GM23338 (cell line): ENCODE results near the gene MLST8. TPM values are rescaled to one million over a fixed set of nuclear protein-coding genes. Genes with fewer than 3 reads are reported as not detected.

ENCODE experiments used
- ATAC-seq: fragments of 200-7000 bp; cut with Tn5 transposase; 3 replicates; pipeline ENCODE4 v1.9.1; 2020
- DNase-seq: peaks from one replicate; pipeline ENCODE4 v3.0.0-alpha.2; 2015; ENCODE audit warnings: low spot score
- H2AFZ ChIP-seq: fragments of 200-600 bp; sonication (generic); 2 replicates; pipeline ENCODE4 v1.8.0; 2016; ENCODE audit warnings: antibody characterized with exemption, mild to moderate bottlenecking, moderate library complexity
- H3F3A ChIP-seq: fragments of 200-600 bp; sonication (generic); replicated peaks from 2 replicates; pipeline ENCODE4 v1.8.0; 2017; ENCODE audit warnings: antibody characterized with exemption, mixed run types, low read depth
- H3K27ac ChIP-seq: fragments of 200-600 bp; sonication (generic); 2 replicates; pipeline ENCODE4 v1.6.1; 2016; ENCODE audit warnings: low read depth
- H3K27me3 ChIP-seq: fragments of 200-600 bp; sonication (generic); 2 replicates; pipeline ENCODE4 v1.8.0; 2016; ENCODE audit warnings: mild to moderate bottlenecking, mixed run types, moderate library complexity; ENCODE audit not compliant: insufficient read depth
- H3K36me3 ChIP-seq: fragments of 200-600 bp; sonication (generic); 2 replicates; pipeline ENCODE4 v1.8.0; 2016; ENCODE audit warnings: mild to moderate bottlenecking; ENCODE audit not compliant: insufficient read depth
- H3K4me1 ChIP-seq: fragments of 200-600 bp; sonication (generic); 2 replicates; pipeline ENCODE4 v1.8.0; 2016; ENCODE audit warnings: mild to moderate bottlenecking, moderate library complexity; ENCODE audit not compliant: insufficient read depth
- H3K4me2 ChIP-seq: fragments of 200-600 bp; sonication (generic); 2 replicates; pipeline ENCODE4 v1.7.1; 2017; ENCODE audit warnings: mixed run types
- H3K4me3 ChIP-seq: fragments of 200-600 bp; sonication (generic); 2 replicates; pipeline ENCODE4 v1.6.1; 2016; ENCODE audit warnings: mixed run types
- H3K79me2 ChIP-seq: fragments of 200-600 bp; sonication (generic); replicated peaks from 2 replicates; pipeline ENCODE4 v1.8.0; 2017; ENCODE audit warnings: mild to moderate bottlenecking; ENCODE audit not compliant: insufficient read depth
- H3K9me2 ChIP-seq: fragments of 200-600 bp; sonication (generic); 2 replicates; pipeline ENCODE4 v1.8.0; 2017; ENCODE audit not compliant: insufficient read depth
- H4K20me1 ChIP-seq: fragments of 200-600 bp; sonication (generic); replicated peaks from 2 replicates; pipeline ENCODE4 v1.8.0; 2017; ENCODE audit warnings: mild to moderate bottlenecking; ENCODE audit not compliant: insufficient read depth
- H3K27ac Mint-ChIP-seq: 2 replicates; pipeline ENCODE4 v1.8.0; 2020; ENCODE audit warnings: inconsistent platforms, mild to moderate bottlenecking, moderate library complexity, mixed read lengths
- H3K27me3 Mint-ChIP-seq: 3 replicates; pipeline ENCODE4 v1.8.0; 2022; ENCODE audit warnings: low read depth, mild to moderate bottlenecking, moderate library complexity, mixed read lengths, inconsistent platforms; ENCODE audit not compliant: insufficient read depth, poor library complexity
- H3K36me3 Mint-ChIP-seq: 3 replicates; pipeline ENCODE4 v1.8.0; 2021; ENCODE audit warnings: low read depth, mild to moderate bottlenecking, inconsistent platforms, moderate library complexity, mixed read lengths
- H3K4me1 Mint-ChIP-seq: 3 replicates; pipeline ENCODE4 v1.8.0; 2020; ENCODE audit warnings: mild to moderate bottlenecking, inconsistent platforms, mixed read lengths
- H3K4me3 Mint-ChIP-seq: 3 replicates; pipeline ENCODE4 v1.8.0; 2021; ENCODE audit warnings: moderate library complexity, mild to moderate bottlenecking, inconsistent platforms, mixed read lengths
- H3K9me3 Mint-ChIP-seq: 3 replicates; pipeline ENCODE4 v1.8.0; 2020; ENCODE audit warnings: moderate library complexity, mild to moderate bottlenecking, inconsistent platforms, mixed read lengths
- JUNB ChIP-seq: IDR thresholded peaks from one replicate; pipeline ENCODE4 v1.6.1; 2016; ENCODE audit warnings: antibody characterized with exemption; ENCODE audit not compliant: unreplicated experiment
- NANOG ChIP-seq: IDR thresholded peaks from 2 replicates; pipeline ENCODE4 v1.6.1; 2016; ENCODE audit warnings: antibody characterized with exemption, borderline replicate concordance
- POLR2AphosphoS5 ChIP-seq: IDR thresholded peaks from 2 replicates; pipeline ENCODE4 v1.6.1; 2016; ENCODE audit warnings: antibody characterized with exemption, low read depth
- STAT1 ChIP-seq: IDR thresholded peaks from one replicate; pipeline ENCODE4 v1.6.1; 2016; ENCODE audit warnings: antibody characterized with exemption; ENCODE audit not compliant: unreplicated experiment
- ZNF331 ChIP-seq: fragments of 250-450 bp; sonication (Bioruptor Pico); IDR thresholded peaks from 2 replicates; pipeline ENCODE4 v1.5.0; 2020; ENCODE audit warnings: low read depth, mild to moderate bottlenecking, moderate library complexity
- polyA plus RNA-seq: library from polyadenylated mRNA; unstranded; fragments of >200 nt; fragmentation: Nextera tagmentation; extraction: Ambion mirVana; gene quantifications from 2 replicates; pipeline ENCODE4 v1.2.1, GENCODE V29; 2016
- total RNA-seq: library from RNA; depleted of rRNA; stranded (reverse); fragments of >200 nt; shearing (Covaris generic); gene quantifications from 2 replicates; pipeline ENCODE4 v1.2.3, GENCODE V29; 2014
- TF ChIP-seq, protein P1 (sequence below), 2 experiments: fragments of 200-600 bp in 1 of 2; sonication (generic) in 1 of 2; conservative IDR thresholded peaks; 2 replicates each; pipeline versions ENCODE4 v1.5.1 to v1.6.1; 2016 to 2017; ENCODE audit warnings: antibody characterized with exemption in 2 of 2, low read depth in 2 of 2, mild to moderate bottlenecking in 2 of 2, moderate library complexity in 1 of 2
- TF ChIP-seq, protein P2 (sequence below): IDR thresholded peaks from one replicate; pipeline ENCODE4 v1.6.1; 2018; ENCODE audit warnings: antibody characterized with exemption; ENCODE audit not compliant: unreplicated experiment

Gene MLST8
- total and polyA plus RNA-seq, 2 experiments from 2014 or later: 58.8 to 138 TPM

DNA sequence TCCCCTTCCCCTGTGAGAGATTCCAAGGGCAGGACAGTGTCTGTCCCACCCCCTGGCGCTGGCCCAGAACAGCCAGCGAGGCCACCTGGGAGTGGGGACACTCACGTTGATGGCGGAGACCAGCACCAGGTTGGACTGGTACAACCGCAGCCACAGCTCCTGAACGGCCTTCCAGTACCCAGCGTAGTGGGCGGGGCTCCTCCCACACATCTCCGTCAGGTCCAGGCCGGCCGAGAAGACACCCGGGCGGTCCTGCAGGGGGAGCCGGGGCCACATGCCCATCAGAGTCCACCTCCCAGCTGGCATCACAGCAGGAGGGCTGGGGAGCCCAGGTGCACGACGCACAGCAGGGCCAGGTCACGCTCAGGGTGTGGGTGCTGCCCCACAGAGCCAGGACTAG is 39.0 kb downstream of the MLST8 start:
- peak; percentile 64 for ATAC-seq

DNA sequence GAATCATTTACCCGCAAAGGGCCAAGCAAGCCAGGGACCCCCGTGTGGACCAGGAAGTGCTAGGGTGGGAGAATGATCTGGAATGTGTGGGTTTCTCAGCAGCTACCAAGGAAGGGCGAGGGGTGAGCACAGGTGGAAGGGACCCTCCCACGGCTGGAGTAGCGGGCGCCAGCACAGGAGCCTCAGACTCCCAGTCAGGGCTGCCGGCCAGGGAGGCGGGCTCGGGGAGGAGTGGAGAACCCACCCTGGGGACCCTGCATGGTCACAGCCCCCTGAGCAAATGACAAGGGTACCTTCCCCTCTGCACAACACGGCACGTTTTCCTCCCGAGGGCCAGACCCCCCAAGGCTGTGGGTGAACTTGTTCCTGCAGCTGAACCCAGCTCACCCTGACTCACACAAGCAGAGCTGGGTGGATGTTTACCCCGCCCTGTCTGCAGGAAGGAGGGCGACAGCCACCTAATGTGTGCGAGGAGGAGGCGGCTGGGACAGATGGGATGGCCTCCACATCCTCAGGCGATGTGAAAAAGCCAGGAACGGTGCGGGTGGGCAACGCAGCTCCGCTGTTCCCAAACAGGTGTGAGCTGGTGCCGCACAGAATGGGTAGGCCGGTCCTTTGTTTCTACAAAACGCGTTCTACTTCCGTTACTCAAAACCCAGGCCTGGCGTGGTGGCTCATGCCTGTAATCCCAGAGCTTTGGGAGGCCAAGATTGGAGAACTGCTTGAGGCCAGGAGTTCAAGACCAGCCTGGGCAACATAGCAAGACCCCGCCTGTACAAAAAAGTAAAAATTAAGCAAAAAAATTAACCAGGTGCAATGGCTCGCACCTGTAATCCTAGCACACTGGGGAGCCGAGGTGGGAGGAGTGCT is 39.9 kb downstream of the MLST8 start:
- no peak for DNase-seq
- H3K4me2 ChIP-seq: no peak overlapping the region
- H3K27ac ChIP-seq: no peak overlapping the region; the same call in 1 of the 2 replicates
- Mint-ChIP-seq H3K27ac (no peak overlapping the region), H3K27me3 (peaks cover 9% of the 10 kb centered on the region), H3K36me3 (peaks cover 59% of the 10 kb centered on the region), H3K9me3 (no peaks in the 10 kb centered on the region), H3K4me1 (no peaks in the 10 kb centered on the region; the same call in 2 of the 3 replicates), H3K4me3 (no peak overlapping the region; the same call in 2 of the 3 replicates)
- H3F3A ChIP-seq: peaks cover 7% of the 10 kb centered on the region
- H3K9me2 ChIP-seq: no peaks in the 10 kb centered on the region
- peaks cover 3% of the 10 kb centered on the region; the same call in 1 of the 2 replicates for H3K4me1 ChIP-seq
- no peak overlapping the region for H2AFZ ChIP-seq
- peaks cover 4% of the 10 kb centered on the region for H4K20me1 ChIP-seq
- peaks cover 4% of the 10 kb centered on the region; the same call in 1 of the 2 replicates for H3K36me3 ChIP-seq
- ATAC-seq: no peak
- H3K27me3 ChIP-seq: no peaks in the 10 kb centered on the region
- no peak overlapping the region for H3K4me3 ChIP-seq
- peaks cover 24% of the 10 kb centered on the region for H3K79me2 ChIP-seq
- TF ChIP-seq, protein P1, sequence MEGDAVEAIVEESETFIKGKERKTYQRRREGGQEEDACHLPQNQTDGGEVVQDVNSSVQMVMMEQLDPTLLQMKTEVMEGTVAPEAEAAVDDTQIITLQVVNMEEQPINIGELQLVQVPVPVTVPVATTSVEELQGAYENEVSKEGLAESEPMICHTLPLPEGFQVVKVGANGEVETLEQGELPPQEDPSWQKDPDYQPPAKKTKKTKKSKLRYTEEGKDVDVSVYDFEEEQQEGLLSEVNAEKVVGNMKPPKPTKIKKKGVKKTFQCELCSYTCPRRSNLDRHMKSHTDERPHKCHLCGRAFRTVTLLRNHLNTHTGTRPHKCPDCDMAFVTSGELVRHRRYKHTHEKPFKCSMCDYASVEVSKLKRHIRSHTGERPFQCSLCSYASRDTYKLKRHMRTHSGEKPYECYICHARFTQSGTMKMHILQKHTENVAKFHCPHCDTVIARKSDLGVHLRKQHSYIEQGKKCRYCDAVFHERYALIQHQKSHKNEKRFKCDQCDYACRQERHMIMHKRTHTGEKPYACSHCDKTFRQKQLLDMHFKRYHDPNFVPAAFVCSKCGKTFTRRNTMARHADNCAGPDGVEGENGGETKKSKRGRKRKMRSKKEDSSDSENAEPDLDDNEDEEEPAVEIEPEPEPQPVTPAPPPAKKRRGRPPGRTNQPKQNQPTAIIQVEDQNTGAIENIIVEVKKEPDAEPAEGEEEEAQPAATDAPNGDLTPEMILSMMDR (conservative IDR thresholded peaks at IDR 0.05; ENCODE audit: low read depth in 2 of 2): no peak
- TF ChIP-seq JUNB (no peak), STAT1 (no peak), ZNF331 (no peak), POLR2AphosphoS5 (no peak), NANOG (no peak)
- TF ChIP-seq, protein P2, sequence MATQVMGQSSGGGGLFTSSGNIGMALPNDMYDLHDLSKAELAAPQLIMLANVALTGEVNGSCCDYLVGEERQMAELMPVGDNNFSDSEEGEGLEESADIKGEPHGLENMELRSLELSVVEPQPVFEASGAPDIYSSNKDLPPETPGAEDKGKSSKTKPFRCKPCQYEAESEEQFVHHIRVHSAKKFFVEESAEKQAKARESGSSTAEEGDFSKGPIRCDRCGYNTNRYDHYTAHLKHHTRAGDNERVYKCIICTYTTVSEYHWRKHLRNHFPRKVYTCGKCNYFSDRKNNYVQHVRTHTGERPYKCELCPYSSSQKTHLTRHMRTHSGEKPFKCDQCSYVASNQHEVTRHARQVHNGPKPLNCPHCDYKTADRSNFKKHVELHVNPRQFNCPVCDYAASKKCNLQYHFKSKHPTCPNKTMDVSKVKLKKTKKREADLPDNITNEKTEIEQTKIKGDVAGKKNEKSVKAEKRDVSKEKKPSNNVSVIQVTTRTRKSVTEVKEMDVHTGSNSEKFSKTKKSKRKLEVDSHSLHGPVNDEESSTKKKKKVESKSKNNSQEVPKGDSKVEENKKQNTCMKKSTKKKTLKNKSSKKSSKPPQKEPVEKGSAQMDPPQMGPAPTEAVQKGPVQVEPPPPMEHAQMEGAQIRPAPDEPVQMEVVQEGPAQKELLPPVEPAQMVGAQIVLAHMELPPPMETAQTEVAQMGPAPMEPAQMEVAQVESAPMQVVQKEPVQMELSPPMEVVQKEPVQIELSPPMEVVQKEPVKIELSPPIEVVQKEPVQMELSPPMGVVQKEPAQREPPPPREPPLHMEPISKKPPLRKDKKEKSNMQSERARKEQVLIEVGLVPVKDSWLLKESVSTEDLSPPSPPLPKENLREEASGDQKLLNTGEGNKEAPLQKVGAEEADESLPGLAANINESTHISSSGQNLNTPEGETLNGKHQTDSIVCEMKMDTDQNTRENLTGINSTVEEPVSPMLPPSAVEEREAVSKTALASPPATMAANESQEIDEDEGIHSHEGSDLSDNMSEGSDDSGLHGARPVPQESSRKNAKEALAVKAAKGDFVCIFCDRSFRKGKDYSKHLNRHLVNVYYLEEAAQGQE: no peak

More for the DNA sequence above, 39.0 kb downstream of the MLST8 start:
- Histone ChIP-seq H3K9me2 (no peaks in the 10 kb centered on the region), H4K20me1 (peaks cover 4% of the 10 kb centered on the region), H3F3A (peaks cover 8% of the 10 kb centered on the region), H3K79me2 (peaks cover 16% of the 10 kb centered on the region), H3K27ac (no peak overlapping the region), H3K4me2 (no peak overlapping the region), H3K4me3 (no peak overlapping the region), H3K4me1 (no peaks in the 10 kb centered on the region), H3K27me3 (no peaks in the 10 kb centered on the region), H3K36me3 (peaks cover 4% of the 10 kb centered on the region; the same call in 1 of the 2 replicates), H2AFZ (no peak overlapping the region)
- Mint-ChIP-seq H3K4me1 (no peaks in the 10 kb centered on the region), H3K4me3 (no peak overlapping the region), H3K36me3 (peaks cover 60% of the 10 kb centered on the region), H3K27ac (no peak overlapping the region), H3K9me3 (no peaks in the 10 kb centered on the region), H3K27me3 (peaks cover 8% of the 10 kb centered on the region)
- TF ChIP-seq, protein P2: no peak
- TF ChIP-seq, protein P1 (conservative IDR thresholded peaks at IDR 0.05; ENCODE audit: low read depth in 2 of 2): peak; percentile 26 to 49; a peak in 3 of 4 replicates
- peak; percentile 64 for DNase-seq
